A549 treated with AZD9567 at 1 μM for 4 hours (cell line): Measurements from ENCODE around the gene CIART. TPM values are rescaled to one million over a fixed set of nuclear protein-coding genes. Genes with fewer than 3 reads are reported as not detected.

Experiments
- total RNA-seq: library from RNA; stranded (reverse); fragments of 200-300 nt; extraction: Qiagen RNA extraction; gene quantifications from 5 replicates; pipeline ENCODE4 v1.2.3, GENCODE V29; 2022; ENCODE audit not compliant: insufficient read depth

The CIART gene
- 0.88 to 1.3 TPM (median 1.1 TPM) in 4 of 5 replicates, not detected in the other for total RNA-seq

GRCh38 chr1:150281758-150282557 is at the start of gene CIART:
TSS of gene CIART (plus strand) at chr1:150282554. CDS start at chr1:150283268, 714 bp downstream.

GRCh38 chr1:150235852-150236613 is 46.3 kb upstream of the CIART start, which contains the start of gene ANP32E:
TSS of gene ANP32E (minus strand) at chr1:150236112. CDS start at chr1:150235786, 326 bp downstream.

GRCh38 chr1:150257624-150258585 is 24.4 kb upstream of the CIART start, which contains the start of gene CA14:
TSS of gene CA14 (plus strand) at chr1:150257774. CDS start at chr1:150258129, 355 bp downstream.

GRCh38 chr1:150268705-150269403 is 13.5 kb upstream of the CIART start, which contains the start of gene APH1A:
TSS of gene APH1A (minus strand) at chr1:150269016. CDS start at chr1:150268810, 206 bp downstream.

GRCh38 chr1:150293433-150294253 is 11.3 kb downstream of the CIART start, which contains the start of gene MRPS21:
TSS of gene MRPS21 (plus strand) at chr1:150293861. CDS start at chr1:150294367, 506 bp downstream.

Other genes starting within 250 kb of the CIART start
- gene VPS45, start 214.8 kb upstream of the CIART start, total RNA-seq: 15.0 to 18.1 TPM (median 15.7 TPM) in 5 replicates
- 5.6 to 14.8 TPM (median 6.7 TPM) in 5 replicates for gene PLEKHO1, start 132.6 kb upstream of the CIART start, total RNA-seq
- gene ANP32E, start 46.4 kb upstream of the CIART start, total RNA-seq: 32.5 to 53.6 TPM (median 39.1 TPM) in 5 replicates
- not detected in 5 replicates for gene CA14, start 24.8 kb upstream of the CIART start, total RNA-seq
- 128 to 141 TPM (median 136 TPM) in 5 replicates for gene APH1A, start 13.5 kb upstream of the CIART start, total RNA-seq
- gene C1orf54, start 9.8 kb upstream of the CIART start, total RNA-seq: 0.13 to 0.38 TPM (median 0.21 TPM) in 4 of 5 replicates, not detected in the other
- gene MRPS21, start 11.3 kb downstream of the CIART start, total RNA-seq: 74.5 to 90.1 TPM (median 86.5 TPM) in 5 replicates
- 50.6 to 55.1 TPM (median 53.5 TPM) in 5 replicates for gene PRPF3, start 39.0 kb downstream of the CIART start, total RNA-seq
- 13.0 to 13.3 TPM (median 13.1 TPM) in 5 replicates for gene RPRD2, start 81.6 kb downstream of the CIART start, total RNA-seq
- 18.0 to 22.2 TPM (median 20.4 TPM) in 5 replicates for gene TARS2, start 204.9 kb downstream of the CIART start, total RNA-seq
- gene ECM1, start 225.6 kb downstream of the CIART start, total RNA-seq: 1.6 to 4.9 TPM (median 2.1 TPM) in 5 replicates
- 0.17 to 0.22 TPM in 2 of 5 replicates, not detected in the others for gene FALEC, start 233.2 kb downstream of the CIART start, total RNA-seq